IPS-18a (cell line): ENCODE data around the gene SMOC1.

ENCODE experiments used
- H3K27ac ChIP-seq: one replicate; pipeline ENCODE4 v1.5.1; 2013; ENCODE audit warnings: low read length
- H3K27me3 ChIP-seq: one replicate; pipeline ENCODE4 v1.6.1; 2013; ENCODE audit warnings: mild to moderate bottlenecking, low read length; ENCODE audit not compliant: control insufficient read depth, insufficient read depth
- H3K36me3 ChIP-seq: one replicate; pipeline ENCODE4 v1.6.1; 2013; ENCODE audit warnings: low read depth, low read length; ENCODE audit not compliant: control insufficient read depth
- H3K4me1 ChIP-seq: one replicate; pipeline ENCODE4 v1.6.1; 2013; ENCODE audit warnings: low read depth, low read length; ENCODE audit not compliant: control insufficient read depth
- H3K4me3 ChIP-seq: one replicate; pipeline ENCODE4 v1.5.1; 2013; ENCODE audit warnings: low read length
- H3K9ac ChIP-seq: one replicate; pipeline ENCODE4 v1.6.1; 2013; ENCODE audit warnings: mild to moderate bottlenecking, low read length, moderate library complexity
- H3K9me3 ChIP-seq: one replicate; pipeline ENCODE4 v1.6.1; 2013; ENCODE audit warnings: low read depth, low read length; ENCODE audit not compliant: control insufficient read depth

The SMOC1 gene

DNA sequence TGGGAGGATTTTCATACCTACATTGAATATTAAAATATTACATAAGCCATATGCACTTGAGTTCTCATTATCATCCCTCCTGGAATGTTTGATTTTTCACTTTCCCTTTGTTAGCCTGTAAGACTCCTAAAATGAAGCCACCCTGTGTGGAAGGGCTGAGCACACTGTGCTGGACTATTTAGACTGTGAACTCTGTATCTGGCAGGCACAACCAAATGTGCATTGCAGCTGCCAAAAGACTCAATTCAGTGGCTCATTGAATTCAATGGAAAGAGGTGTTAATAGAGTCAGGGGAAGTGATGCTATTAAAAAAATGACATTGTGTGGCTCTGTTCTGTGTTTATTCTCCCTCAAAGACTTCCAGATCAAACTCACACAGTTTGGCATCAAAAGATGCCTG is 111.1 kb downstream of the SMOC1 start:
- no peaks in the 10 kb centered on the region for H3K9me3 ChIP-seq
- H3K4me1 ChIP-seq = peaks cover 18% of the 10 kb centered on the region
- H3K27me3 ChIP-seq = no peaks in the 10 kb centered on the region
- no peak overlapping the region for H3K4me3 ChIP-seq
- no peak overlapping the region for H3K27ac ChIP-seq
- no peak overlapping the region for H3K9ac ChIP-seq
- no peaks in the 10 kb centered on the region for H3K36me3 ChIP-seq

DNA sequence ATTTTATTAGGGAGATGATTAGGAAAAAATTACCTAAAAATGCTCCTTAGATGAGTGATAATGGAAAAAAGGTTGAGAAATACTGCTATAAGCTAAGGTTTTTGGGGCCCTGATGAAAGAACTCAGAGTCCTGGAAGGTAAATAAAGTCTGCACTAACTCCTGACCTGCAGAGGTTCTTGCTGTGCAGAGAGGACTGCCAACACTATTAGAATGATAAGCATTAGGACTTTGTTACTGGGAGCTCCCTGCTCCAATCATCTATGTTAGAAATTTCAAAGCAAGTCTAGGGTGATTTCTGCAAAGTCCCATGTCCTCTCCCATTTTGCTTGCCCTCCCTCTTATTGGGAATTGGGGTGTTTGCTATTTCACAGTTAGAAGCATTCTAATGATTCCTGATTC is 112.2 kb downstream of the SMOC1 start:
- H3K4me3 ChIP-seq = no peak overlapping the region
- no peaks in the 10 kb centered on the region for H3K36me3 ChIP-seq
- peaks cover 18% of the 10 kb centered on the region for H3K4me1 ChIP-seq
- no peaks in the 10 kb centered on the region for H3K27me3 ChIP-seq
- no peak overlapping the region for H3K27ac ChIP-seq
- no peaks in the 10 kb centered on the region for H3K9me3 ChIP-seq
- H3K9ac ChIP-seq = no peak overlapping the region

DNA sequence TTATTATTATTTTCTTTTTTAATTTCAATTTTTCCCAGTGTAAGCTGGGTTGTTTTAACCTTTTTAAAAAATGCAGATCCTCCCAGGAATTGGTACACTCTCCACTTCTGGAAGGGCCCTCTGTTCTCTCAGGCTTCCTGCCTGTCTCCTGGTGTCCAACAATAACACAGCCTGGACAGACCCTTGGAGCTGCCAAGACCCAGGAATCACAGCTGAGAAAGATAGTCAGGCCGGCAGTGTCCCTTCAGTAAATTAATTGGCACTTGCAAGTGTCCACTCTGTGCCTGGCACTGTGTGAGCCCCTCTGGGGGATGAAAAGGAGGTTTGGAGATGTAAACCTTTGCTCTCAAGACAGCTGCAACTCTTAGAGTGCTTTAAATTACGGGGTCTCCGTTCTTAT is 113.3 kb downstream of the SMOC1 start:
- H3K27ac ChIP-seq = no peak overlapping the region
- H3K4me3 ChIP-seq = no peak overlapping the region

DNA sequence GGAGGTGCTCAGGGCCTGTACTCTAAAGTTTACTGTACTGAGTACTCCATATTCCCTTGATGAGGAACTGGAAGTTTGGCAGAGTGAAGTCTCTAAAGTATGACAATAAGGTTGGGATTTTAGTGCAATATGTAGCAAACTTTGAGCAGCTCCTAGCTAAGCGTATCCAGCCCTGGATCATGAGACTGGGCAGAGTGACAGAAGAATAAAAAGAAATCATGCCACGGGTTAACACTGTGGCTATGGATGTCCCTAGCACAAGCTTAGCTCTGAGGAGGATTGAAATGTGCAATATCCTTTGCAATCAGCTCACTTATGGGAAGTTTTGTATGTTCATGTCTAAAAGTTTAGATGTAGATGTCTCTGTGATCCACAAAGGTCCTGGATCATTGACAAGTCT is 114.1 kb downstream of the SMOC1 start:
- H3K27me3 ChIP-seq = no peaks in the 10 kb centered on the region
- H3K9me3 ChIP-seq = no peaks in the 10 kb centered on the region
- no peak overlapping the region for H3K4me3 ChIP-seq
- peaks cover 3% of the 10 kb centered on the region for H3K4me1 ChIP-seq
- no peaks in the 10 kb centered on the region for H3K36me3 ChIP-seq
- H3K27ac ChIP-seq = no peak overlapping the region
- H3K9ac ChIP-seq = no peak overlapping the region

More for the DNA sequence above, 113.3 kb downstream of the SMOC1 start:
- H3K9me3 ChIP-seq = no peaks in the 10 kb centered on the region
- H3K4me1 ChIP-seq = peaks cover 10% of the 10 kb centered on the region
- no peak overlapping the region for H3K9ac ChIP-seq
- no peaks in the 10 kb centered on the region for H3K36me3 ChIP-seq
- H3K27me3 ChIP-seq = no peaks in the 10 kb centered on the region

DNA sequence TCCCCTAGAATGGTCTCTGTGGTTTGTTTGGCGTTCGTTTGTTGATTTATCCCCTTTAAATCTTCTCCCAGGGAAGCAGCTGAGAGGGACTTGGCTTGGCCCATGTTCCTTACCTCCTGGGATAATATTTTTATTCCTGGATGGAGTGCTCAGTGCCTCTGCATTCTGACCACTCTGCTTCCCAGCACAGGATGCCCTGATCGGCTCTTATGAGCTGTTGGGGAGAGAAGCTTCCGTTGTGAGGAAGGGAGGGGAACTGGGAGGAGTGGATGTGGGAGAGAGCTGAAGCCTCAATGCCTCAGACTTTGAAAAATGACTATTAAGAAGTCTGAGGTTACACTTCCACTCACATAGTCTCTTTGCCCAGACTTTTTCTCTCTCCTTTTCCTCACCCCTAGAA is 114.8 kb downstream of the SMOC1 start:
- no peak overlapping the region for H3K27ac ChIP-seq
- H3K4me1 ChIP-seq = no peaks in the 10 kb centered on the region
- H3K9me3 ChIP-seq = no peaks in the 10 kb centered on the region
- no peaks in the 10 kb centered on the region for H3K27me3 ChIP-seq
- H3K9ac ChIP-seq = no peak overlapping the region
- H3K36me3 ChIP-seq = no peaks in the 10 kb centered on the region
- no peak overlapping the region for H3K4me3 ChIP-seq

- H3K4me3 ChIP-seq = no peak overlapping the region
- H3K9ac ChIP-seq = no peak overlapping the region
- no peak overlapping the region for H3K27ac ChIP-seq
- H3K9me3 ChIP-seq = no peaks in the 10 kb centered on the region
- H3K27me3 ChIP-seq = no peaks in the 10 kb centered on the region
- H3K36me3 ChIP-seq = no peaks in the 10 kb centered on the region
- H3K4me1 ChIP-seq = no peaks in the 10 kb centered on the region
Measured at GRCh38 chr14:69996216-69996615, 117.0 kb downstream of the SMOC1 start.

DNA sequence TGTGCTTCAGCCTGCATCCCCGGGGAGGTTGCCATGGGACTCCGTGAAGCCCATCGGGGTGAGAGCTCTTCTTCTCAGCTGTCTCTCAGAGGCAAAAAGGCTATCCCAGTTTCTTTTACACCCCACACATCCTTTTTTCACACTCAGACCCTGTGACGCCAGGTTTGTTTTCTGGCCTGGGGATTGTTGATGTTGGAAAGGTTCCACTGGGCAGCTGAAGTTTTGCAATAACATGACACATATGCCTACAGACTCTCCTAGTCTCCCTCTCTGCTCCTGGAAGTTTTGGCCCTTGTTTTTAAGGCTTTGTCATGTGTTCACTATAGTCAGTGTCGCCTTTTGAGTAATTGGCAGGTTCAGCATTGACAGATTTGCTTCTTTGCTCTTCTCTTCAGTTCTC is 118.6 kb downstream of the SMOC1 start:
- H3K4me3 ChIP-seq = no peak overlapping the region
- H3K27ac ChIP-seq = no peak overlapping the region

DNA sequence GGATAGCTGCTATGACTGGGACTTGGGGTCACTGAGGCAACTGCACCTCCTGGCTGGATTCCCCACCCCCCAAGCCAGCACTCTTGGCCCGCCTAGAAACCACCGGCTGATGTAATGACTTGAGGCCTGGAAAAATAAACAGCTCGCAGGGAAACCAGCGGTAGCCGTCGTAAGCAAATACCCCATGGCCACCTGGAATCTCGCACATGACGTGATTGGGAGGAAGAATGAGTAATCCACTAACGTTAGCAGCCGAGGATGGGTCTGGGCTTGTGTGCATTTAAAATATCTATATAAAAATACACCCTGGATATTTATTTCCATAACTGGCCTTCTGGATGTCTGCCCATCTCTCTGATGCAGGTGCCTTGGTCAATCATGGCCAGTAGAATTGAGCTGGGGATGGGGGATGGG is 120.1 kb downstream of the SMOC1 start:
- Histone ChIP-seq H3K27ac (no peak overlapping the region), H3K9ac (no peak overlapping the region), H3K4me3 (no peak overlapping the region), H3K9me3 (no peaks in the 10 kb centered on the region), H3K27me3 (no peaks in the 10 kb centered on the region), H3K4me1 (no peaks in the 10 kb centered on the region), H3K36me3 (no peaks in the 10 kb centered on the region)

More for the DNA sequence above, 118.6 kb downstream of the SMOC1 start:
- no peak overlapping the region for H3K9ac ChIP-seq
- no peaks in the 10 kb centered on the region for H3K36me3 ChIP-seq
- H3K9me3 ChIP-seq = no peaks in the 10 kb centered on the region
- H3K27me3 ChIP-seq = no peaks in the 10 kb centered on the region
- H3K4me1 ChIP-seq = no peaks in the 10 kb centered on the region

DNA sequence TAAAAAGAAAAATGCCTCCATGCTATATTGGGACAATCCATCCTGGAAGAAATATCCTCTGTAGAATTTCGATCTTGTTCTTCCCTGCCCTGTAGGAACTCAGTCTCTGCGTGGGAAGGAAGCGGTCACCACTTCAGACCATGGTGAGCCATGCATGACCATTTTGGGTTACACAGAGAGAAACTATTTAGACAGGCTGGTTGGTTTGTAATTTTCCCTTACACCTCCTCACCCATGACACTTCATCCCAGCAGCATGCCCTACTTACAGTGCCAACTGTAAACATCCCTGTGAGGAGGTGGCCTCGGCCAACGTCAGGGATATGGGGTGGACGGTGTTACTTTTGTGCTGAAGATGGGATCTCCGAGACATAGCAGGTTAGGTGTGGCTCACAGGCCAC is 121.4 kb downstream of the SMOC1 start:
- no peak overlapping the region for H3K27ac ChIP-seq
- H3K4me1 ChIP-seq = no peaks in the 10 kb centered on the region
- H3K9me3 ChIP-seq = no peaks in the 10 kb centered on the region
- H3K36me3 ChIP-seq = no peaks in the 10 kb centered on the region
- H3K27me3 ChIP-seq = no peaks in the 10 kb centered on the region
- no peak overlapping the region for H3K4me3 ChIP-seq
- no peak overlapping the region for H3K9ac ChIP-seq

DNA sequence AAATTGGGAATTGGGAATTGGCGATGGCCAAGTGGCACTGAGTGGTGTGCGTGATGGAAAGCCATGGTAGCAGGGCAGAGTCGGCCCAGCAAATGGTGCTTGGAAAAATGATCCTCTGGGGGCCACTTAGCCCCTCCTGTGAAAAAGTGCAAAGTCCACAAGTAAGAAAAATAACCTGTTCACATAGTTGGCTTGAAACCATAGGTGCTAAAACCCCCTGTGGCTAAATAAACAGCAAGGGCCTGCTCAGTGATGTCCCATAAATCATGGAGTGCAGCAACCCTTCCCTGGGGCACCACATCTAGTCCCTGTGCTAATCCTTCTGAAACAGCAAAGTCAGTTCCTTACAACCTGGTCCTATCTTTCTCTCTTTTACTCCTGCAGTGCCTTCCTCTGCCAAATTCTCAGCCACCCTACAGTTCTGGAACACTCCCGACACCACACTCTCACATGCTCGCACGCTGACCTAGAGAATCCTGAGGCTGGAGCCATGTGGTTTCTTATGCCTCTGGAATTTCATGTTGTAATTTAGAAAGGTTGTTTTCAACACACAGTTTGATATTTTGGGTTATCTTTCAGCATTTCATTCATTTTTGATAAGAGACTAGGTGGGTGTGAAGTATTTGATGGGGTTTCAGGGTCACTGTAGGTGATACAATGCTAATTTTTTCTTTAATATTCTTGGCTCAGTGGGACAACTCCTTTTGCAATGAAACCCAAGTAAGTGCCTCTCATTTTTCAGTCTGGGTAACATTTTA is 123.6 kb downstream of the SMOC1 start:
- no peak overlapping the region for H3K27ac ChIP-seq
- H3K27me3 ChIP-seq = no peaks in the 10 kb centered on the region
- H3K4me3 ChIP-seq = no peak overlapping the region
- H3K4me1 ChIP-seq = no peaks in the 10 kb centered on the region
- no peaks in the 10 kb centered on the region for H3K36me3 ChIP-seq
- no peak overlapping the region for H3K9ac ChIP-seq
- no peaks in the 10 kb centered on the region for H3K9me3 ChIP-seq

DNA sequence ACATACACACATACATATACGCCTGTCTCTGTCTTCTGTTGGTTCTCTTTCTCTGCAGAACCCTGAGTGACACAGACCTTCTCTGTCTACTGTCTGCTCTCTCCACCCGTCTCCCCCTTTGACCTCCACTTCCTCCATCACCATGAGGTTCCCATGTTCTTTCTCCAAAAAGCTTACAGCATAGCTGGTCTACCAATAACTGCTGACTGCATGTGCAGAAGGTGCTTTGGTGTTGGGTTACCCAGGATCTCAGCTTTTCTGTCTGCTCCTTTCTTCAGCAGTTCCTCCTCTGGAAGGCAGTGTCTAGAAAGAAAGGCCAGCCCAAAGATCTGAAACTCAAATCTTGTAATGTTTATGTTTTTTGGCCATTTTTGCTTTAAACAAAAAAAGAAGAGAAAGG is 125.6 kb downstream of the SMOC1 start:
- H3K27ac ChIP-seq = no peak overlapping the region
- no peak overlapping the region for H3K9ac ChIP-seq
- H3K36me3 ChIP-seq = no peaks in the 10 kb centered on the region
- no peaks in the 10 kb centered on the region for H3K9me3 ChIP-seq
- H3K27me3 ChIP-seq = no peaks in the 10 kb centered on the region
- peaks cover 12% of the 10 kb centered on the region for H3K4me1 ChIP-seq
- H3K4me3 ChIP-seq = no peak overlapping the region

- no peaks in the 10 kb centered on the region for H3K9me3 ChIP-seq
- no peaks in the 10 kb centered on the region for H3K36me3 ChIP-seq
- peaks cover 12% of the 10 kb centered on the region for H3K4me1 ChIP-seq
- no peak overlapping the region for H3K9ac ChIP-seq
- H3K27me3 ChIP-seq = no peaks in the 10 kb centered on the region
- no peak overlapping the region for H3K4me3 ChIP-seq
- H3K27ac ChIP-seq = no peak overlapping the region
Measured at GRCh38 chr14:70005281-70005805, 126.1 kb downstream of the SMOC1 start.
